Measurements from ENCODE around the gene CIITA. TPM values are rescaled to one million over a fixed set of nuclear protein-coding genes. Genes with fewer than 3 reads are reported as not detected.
"Not testable (repeated sequence)": the region's sequence is repeated elsewhere in the genome, so short reads cannot be mapped to it uniquely, and the experiment has no call there.

Gene CIITA
- polyA plus RNA-seq, 1 donor (not counting 4 experiments of a cell fraction or from before 2014, with no cell fraction given): 0.05 TPM

- Histone ChIP-seq H3K9me3 (ENCODE audit: control insufficient read depth, low read depth, low read length) (no peaks in the 10 kb centered on the region), H3K9me1 (ENCODE audit: control insufficient read depth, extremely low read depth, insufficient read depth, low read length) (no peaks in the 10 kb centered on the region), H3K27ac (ENCODE audit: control insufficient read depth, insufficient read depth, low read length) (no peak overlapping the region), H3K4me2 (ENCODE audit: control insufficient read depth, extremely low read depth, insufficient read depth, low read depth, low read length) (peak overlapping the region; percentile 36), H3K4me3 (ENCODE audit: control insufficient read depth in 2 of 3, extremely low read depth in 1 of 3, insufficient read depth in 2 of 3, low read depth in 1 of 3, low read length in 3 of 3) (peak overlapping the region in 1 of 3 experiments; percentile 4), H3K4me1 (ENCODE audit: control insufficient read depth, extremely low read depth, insufficient read depth, low read length) (peaks cover 13% of the 10 kb centered on the region), H4K20me1 (ENCODE audit: control insufficient read depth, extremely low read depth, insufficient read depth, low read length) (no peaks in the 10 kb centered on the region), H3K9ac (ENCODE audit: control insufficient read depth, extremely low read depth, insufficient read depth, low read length) (no peak overlapping the region), H3K27me3 (ENCODE audit: control insufficient read depth, extremely low read depth, insufficient read depth, low read length) (peaks cover 8% of the 10 kb centered on the region), H3K36me3 (ENCODE audit: control insufficient read depth in 2 of 2, extremely low read depth in 1 of 2, insufficient read depth in 2 of 2, low read length in 2 of 2) (no peaks in the 10 kb centered on the region), H3K79me2 (ENCODE audit: control insufficient read depth, insufficient read depth, low read length) (no peaks in the 10 kb centered on the region), H2AFZ (ENCODE audit: control insufficient read depth, low read length) (peak overlapping the region; percentile 32)
- no peak for TF ChIP-seq EZH2 (IDR thresholded peaks at IDR 0.05; ENCODE audit: low read length)
- no peak for TF ChIP-seq CTCF (optimal IDR thresholded peaks at IDR 0.05 in 1 of 3, IDR thresholded peaks at IDR 0.05 in 1 of 3, conservative IDR thresholded peaks at IDR 0.05 in 1 of 3; ENCODE audit: extremely low read depth in 1 of 3, insufficient read depth in 2 of 3, low read length in 3 of 3)
- FAIRE-seq (no peak), DNase-seq (ENCODE audit: low read depth, low spot score) (no peak)
- dilution Hi-C loops (cut with MboI; ENCODE audit: extremely low pct_ligation_motif_present, low sequenced_read_pairs): no loop called here
These were observed 48.1 kb upstream of the CIITA start for GRCh38 chr16:10828851-10829366.

- H3K36me3 ChIP-seq (ENCODE audit: control insufficient read depth in 2 of 2, extremely low read depth in 1 of 2, insufficient read depth in 2 of 2, low read length in 2 of 2); H3K27ac ChIP-seq (ENCODE audit: control insufficient read depth, insufficient read depth, low read length); H3K9me3 ChIP-seq (ENCODE audit: control insufficient read depth, low read depth, low read length); H3K79me2 ChIP-seq (ENCODE audit: control insufficient read depth, insufficient read depth, low read length); H3K27me3 ChIP-seq (ENCODE audit: control insufficient read depth, extremely low read depth, insufficient read depth, low read length); FAIRE-seq; H3K9ac ChIP-seq (ENCODE audit: control insufficient read depth, extremely low read depth, insufficient read depth, low read length); H3K4me3 ChIP-seq (ENCODE audit: control insufficient read depth in 2 of 3, extremely low read depth in 1 of 3, insufficient read depth in 2 of 3, low read depth in 1 of 3, low read length in 3 of 3); dilution Hi-C loops (cut with MboI; ENCODE audit: extremely low pct_ligation_motif_present, low sequenced_read_pairs); H3K4me2 ChIP-seq (ENCODE audit: control insufficient read depth, extremely low read depth, insufficient read depth, low read depth, low read length); H2AFZ ChIP-seq (ENCODE audit: control insufficient read depth, low read length); DNase-seq (ENCODE audit: low read depth, low spot score); H3K9me1 ChIP-seq (ENCODE audit: control insufficient read depth, extremely low read depth, insufficient read depth, low read length); H4K20me1 ChIP-seq (ENCODE audit: control insufficient read depth, extremely low read depth, insufficient read depth, low read length): not testable (repeated sequence)
- H3K4me1 ChIP-seq (ENCODE audit: control insufficient read depth, extremely low read depth, insufficient read depth, low read length): peaks cover 13% of the 10 kb centered on the region
These were observed 47.5 kb upstream of the CIITA start for GRCh38 chr16:10829390-10830098.

- H3K4me3 ChIP-seq (ENCODE audit: control insufficient read depth in 2 of 3, extremely low read depth in 1 of 3, insufficient read depth in 2 of 3, low read depth in 1 of 3, low read length in 3 of 3); H3K27ac ChIP-seq (ENCODE audit: control insufficient read depth, insufficient read depth, low read length); H3K4me2 ChIP-seq (ENCODE audit: control insufficient read depth, extremely low read depth, insufficient read depth, low read depth, low read length); H3K9me1 ChIP-seq (ENCODE audit: control insufficient read depth, extremely low read depth, insufficient read depth, low read length); DNase-seq (ENCODE audit: low read depth, low spot score); H3K9me3 ChIP-seq (ENCODE audit: control insufficient read depth, low read depth, low read length); FAIRE-seq; H3K9ac ChIP-seq (ENCODE audit: control insufficient read depth, extremely low read depth, insufficient read depth, low read length); H2AFZ ChIP-seq (ENCODE audit: control insufficient read depth, low read length); H4K20me1 ChIP-seq (ENCODE audit: control insufficient read depth, extremely low read depth, insufficient read depth, low read length); H3K36me3 ChIP-seq (ENCODE audit: control insufficient read depth in 2 of 2, extremely low read depth in 1 of 2, insufficient read depth in 2 of 2, low read length in 2 of 2); dilution Hi-C loops (cut with MboI; ENCODE audit: extremely low pct_ligation_motif_present, low sequenced_read_pairs); H3K27me3 ChIP-seq (ENCODE audit: control insufficient read depth, extremely low read depth, insufficient read depth, low read length); H3K79me2 ChIP-seq (ENCODE audit: control insufficient read depth, insufficient read depth, low read length): not testable (repeated sequence)
- H3K4me1 ChIP-seq (ENCODE audit: control insufficient read depth, extremely low read depth, insufficient read depth, low read length): peaks cover 13% of the 10 kb centered on the region
These were observed 46.8 kb upstream of the CIITA start for GRCh38 chr16:10830240-10830639.

Measured in keratinocyte (primary cell).